NK-92 treated with Interleukin-12 subunit alpha and Interleukin-12 subunit beta, amount 100 ng/mL, for 24 hours (cell line): ENCODE results near the gene UBL3.

ENCODE experiments used
- DNase-seq: peaks from one replicate; lab custom pipeline; 2025; lab: John Stamatoyannopoulos, UW

UBL3 gene

DNA sequence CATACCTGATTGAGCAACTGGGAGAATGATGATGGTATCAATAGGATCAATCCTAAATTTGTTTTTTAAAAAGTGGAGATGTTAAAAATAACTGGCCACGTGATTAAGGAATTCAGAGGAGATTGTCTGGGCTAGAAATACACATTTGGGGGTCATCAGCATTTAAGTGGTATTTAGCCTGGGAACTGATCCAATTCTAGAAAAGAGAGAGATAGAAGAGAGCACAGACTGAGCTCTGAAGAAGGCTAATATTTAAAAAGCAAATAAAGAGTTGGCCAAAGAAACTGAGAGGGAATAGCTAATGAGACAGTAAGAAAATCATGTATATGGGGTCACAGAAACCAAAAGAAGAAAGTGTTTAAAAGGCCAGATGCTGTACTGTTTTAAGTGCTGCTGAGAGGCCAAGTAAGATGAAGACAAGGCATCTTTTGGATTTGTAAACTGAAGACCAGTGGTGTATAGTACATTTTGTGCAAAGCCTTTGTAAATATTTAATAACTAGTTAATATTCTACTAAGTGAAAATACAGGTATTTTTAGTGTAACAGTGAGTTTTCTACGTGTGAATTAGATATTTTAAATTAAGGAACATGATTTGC lies 40.2 kb downstream of the UBL3 start:
- no peak for DNase-seq

DNA sequence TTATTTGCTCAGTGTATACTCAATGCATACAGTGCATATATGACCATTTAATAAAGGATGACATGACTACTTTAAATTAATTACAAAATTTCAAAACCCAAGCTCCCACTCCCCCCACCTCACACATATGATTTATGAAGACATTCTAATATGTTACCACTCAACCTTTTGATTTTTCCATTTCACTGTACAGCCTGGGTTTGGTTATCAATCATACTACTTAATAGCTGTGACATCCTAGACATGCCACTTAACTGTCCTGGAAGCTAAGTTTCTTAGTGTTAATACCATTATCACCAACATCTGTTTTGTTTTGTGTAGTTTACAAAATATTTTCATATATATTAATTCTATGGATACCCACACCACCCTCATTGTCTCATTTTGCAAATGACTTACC lies 42.2 kb downstream of the UBL3 start:
- DNase-seq, result no peak

DNA sequence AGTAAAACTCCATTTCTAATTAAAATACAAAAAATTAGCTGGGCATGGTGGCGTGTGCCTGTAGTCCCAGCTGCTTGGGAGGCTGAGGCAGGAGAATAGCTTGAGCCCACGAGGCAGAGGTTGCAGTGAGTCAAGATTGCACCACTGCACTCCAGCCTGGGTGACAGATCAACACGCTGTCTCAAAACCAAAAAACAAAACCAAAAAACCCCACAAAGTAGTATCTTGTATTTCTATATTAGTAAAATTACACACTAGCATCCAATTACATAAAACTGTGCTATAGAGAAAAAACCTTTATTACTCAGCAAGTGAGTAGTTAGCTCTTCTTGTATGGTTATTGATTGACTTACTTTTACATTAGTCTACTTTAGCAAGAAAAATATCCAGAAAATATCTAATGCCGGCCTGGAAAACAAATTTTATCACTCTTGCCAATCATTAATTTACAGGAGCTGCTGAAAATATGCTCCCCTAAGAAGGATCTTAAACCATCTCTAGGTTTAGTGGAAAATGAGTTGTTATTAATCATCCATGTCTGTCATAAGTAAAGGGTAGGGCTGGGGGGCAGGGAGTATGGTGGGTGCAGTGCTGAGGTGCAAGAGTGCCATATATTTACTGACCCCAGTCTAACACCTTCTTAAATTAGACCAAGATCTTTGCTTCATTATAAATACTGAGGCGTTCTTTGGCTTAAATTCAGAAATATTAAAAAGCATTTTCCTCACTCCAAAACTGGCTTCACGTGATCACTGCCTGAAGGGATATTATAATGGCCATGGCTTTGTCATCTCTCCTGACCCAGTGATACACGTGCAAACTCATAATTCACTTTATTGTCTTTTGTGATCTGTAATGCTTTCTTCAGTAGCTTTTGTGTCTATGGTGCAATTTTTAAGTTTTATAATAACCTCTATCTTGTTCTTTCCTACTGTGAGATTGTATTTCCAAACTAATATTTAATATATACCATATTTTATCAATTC lies 44.1 kb downstream of the UBL3 start:
- no peak for DNase-seq

DNA sequence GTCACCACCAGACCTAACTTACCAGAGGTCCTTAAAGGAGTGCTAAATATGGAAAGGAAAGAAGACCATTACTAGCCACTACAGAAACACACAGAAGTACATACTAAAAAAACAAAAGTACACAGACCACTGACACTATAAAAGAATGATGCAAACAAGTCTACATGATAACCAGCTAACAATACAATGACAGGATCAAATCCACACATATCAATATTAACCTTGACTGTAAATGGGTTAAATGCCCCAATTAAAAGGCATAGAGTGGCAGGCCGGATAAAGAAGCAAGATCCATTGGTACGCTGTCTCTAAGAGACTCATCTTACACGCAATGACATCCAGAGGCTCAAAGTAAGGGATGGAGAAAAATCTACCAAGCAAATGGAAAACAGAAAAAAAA lies 47.2 kb downstream of the UBL3 start:
- DNase-seq, result no peak

DNA sequence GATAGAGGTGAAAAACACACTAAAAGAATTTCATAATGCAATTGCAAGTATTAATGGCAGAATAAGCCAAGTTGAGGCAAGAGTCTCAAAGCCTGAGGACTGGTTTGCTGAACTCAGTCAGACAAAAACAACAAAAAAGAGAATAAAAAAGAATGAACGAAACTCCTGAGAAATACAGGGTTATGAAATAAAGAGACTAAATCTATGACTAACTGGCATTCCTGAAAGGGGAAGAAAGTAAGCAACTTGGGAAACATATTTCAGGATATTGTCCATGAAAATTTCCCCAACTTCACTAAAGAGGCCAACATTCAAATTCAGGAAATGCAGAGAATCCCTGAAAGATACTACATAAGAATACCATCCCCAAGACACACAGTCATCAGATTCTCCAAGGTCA lies 47.8 kb downstream of the UBL3 start:
- DNase-seq, result no peak

DNA sequence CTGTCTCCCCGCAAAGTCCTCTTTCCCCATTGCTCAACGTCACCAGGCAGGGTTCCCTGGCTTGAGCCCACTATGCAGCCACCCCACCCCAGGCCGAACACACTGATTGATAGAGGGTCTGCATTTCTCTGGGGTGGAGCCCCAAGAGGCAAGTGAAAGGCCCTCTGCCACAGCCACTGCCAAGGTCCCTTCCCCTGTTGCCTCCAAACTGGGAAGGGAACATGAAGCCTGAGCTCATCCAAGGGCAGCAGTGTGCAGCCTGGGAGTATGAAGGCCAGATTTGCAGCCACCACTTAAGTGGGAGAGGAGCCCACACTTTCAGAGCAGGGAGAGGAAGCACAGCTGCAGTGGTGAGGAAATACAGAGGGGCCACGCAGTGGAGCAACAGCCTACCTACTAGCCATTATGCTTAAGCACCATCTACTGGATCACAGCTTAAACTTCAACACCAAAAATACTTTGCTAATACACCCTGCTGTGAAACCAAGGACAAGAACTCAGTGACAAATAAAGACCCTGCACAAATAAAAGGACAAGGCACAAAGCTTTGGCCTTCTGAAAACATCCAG lies 48.6 kb downstream of the UBL3 start:
- DNase-seq, result no peak

DNA sequence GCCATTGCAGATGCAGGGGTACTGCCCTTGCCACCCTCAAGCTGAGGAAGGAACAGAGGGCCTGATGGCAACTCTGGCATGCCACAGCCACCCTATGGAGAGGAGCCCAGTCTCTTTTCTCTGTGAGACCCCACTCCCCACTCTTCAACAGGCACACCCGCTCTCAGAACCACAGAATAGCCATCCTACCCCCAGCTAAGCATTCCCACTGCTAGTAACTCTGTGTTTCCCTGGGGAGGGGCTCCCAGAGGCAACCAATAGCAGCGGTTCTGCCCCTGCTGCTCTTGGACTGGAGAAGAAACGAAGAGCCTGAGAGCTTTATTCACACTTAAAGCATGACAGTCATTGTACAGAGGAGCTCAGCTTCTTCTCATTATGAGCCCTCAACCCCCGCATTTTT lies 49.3 kb downstream of the UBL3 start:
- no peak for DNase-seq

DNA sequence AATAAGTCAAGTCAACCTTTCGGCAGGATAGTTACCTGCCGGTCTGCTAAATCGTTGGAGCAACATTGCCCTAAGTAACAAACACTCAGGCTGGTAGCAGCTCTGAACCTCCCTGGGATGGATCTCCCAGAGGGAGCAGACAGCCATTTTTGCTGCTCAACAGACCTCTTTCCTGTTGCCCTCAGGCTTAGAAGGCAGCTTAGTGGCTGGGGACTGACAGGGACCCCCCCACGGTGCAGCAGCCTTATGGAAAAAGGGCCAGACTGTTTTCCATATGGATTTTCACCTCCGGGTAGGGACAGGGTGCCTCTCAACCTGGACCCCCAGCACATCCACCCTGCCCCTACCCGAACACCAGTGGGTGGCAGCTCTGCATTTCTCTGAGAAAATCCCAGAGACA lies 49.7 kb downstream of the UBL3 start:
- DNase-seq, result no peak

DNA sequence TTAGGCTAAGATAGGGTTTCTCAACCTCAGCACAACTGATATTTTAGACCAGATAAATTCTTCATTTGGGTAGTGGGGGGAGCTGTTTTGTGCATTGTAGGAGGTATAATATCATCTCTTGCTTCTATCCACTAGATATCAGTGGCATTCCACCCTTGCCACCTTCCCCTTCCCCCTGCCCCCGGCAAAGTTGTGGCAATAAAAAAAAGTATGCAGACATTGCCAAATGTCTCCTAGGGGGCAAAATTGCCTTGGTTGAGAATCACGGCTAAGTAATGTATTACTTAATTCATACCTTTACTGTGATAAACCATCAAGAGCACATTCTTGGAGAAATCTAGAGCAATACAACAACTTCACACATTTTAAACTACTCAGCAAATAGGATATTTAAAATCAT lies 51.4 kb downstream of the UBL3 start:
- DNase-seq, result no peak

DNA sequence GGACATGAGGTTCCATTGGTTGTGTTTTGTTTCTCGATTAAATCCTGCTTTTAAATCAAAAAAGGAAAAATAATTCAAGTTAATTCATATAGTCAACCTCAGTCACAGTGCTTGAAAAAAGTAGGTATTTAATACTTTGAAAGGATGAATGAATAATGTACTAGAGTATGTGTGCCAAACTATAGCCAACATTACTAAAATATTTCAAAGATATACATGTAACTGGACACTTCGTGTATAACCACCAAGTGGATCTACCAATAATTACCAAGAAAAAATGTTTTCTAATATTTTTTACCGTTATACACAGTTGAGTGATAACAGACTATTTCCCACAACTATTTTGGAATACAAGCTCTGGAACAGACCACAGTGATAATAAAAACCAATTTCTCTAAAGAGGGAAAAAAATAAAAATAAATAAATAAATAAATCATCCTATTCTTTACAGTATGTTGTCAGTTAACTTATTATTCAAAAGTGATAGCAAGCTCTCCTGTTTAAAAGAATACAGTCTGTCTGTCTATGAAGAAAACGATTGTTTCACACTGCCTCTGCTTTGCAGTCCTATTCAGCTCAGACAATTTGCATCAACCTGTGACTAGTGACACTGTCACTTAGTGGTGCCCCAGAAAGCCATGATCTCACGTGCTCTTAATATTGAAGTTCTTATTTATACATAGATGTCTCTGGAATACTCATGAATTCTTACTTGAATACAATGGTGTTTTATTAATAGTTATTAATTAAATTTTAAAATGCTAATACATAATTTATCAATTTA lies 58.2 kb downstream of the UBL3 start:
- no peak for DNase-seq

DNA sequence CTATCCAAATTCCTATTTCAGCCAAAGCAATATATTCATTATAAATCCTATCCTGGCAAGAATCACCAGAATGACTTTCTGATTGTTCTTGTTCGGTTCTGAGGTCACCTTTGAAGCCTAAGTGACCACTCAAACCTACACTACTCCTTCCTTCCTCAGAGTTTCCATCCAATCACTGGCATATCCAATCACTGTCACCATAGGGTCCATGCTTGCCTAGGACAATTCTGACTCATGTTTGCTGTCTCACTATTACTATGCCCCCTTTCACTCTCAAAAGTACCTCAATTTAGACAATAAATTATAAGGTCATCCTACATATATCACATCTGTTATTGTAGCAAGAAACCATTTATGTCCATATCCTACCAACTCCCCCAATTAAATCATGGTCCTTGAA lies 58.9 kb downstream of the UBL3 start:
- no peak for DNase-seq

DNA sequence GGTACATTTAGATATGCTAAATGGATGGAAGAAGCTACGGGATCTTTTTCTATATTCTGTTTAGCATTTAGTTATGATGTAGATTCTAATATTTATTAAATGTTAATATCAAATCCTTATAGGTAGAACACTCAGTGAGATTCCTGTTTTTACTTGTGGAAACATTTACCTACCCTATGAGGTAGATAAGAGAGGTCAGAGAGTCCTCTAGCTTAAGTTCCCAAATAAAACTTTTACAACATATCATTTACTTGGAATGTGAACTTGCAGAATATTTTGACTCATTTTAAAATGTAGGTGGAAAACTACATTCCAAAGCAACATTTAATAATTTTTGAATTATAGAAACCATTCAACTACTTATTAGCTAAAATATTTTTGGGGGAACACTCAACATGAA lies 63.7 kb downstream of the UBL3 start:
- no peak for DNase-seq

DNA sequence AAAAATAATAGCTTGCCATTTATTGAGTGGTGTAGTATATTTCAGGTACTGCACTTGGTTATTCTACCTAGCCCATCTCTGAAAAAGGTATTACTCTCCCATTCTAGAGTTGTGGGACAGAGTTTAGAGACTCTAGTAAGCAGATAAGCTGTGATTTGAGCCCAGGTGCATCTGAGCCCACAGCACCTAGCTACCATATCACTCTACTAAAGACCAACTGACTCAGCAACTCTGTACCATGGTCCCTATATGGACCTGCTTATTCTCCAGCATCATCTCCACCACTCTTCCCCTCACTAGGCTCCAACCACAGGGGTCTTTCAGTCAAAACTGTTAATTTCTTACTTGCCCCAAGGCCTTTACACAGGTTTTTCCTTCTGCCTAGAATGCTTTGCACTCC lies 64.4 kb downstream of the UBL3 start:
- DNase-seq, result no peak

DNA sequence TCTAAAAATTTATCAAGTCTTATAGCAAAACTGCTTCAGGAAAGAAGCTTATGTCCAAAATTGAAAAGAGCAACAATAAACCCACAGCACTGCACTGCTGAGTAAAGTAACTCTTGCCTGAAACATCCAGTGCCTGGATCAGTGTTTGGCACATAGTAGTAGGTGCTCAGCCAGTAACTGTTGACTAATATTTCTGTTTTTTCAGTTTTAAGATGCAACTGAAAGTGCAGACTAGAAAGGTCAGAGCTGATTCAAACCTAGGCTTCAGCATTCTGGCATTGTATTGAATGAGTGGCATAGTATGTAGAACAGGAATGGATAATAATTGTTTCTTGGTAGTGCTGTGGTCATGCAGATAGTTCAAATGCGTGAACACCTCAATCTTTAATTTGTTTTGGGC lies 67.6 kb downstream of the UBL3 start:
- no peak for DNase-seq

DNA sequence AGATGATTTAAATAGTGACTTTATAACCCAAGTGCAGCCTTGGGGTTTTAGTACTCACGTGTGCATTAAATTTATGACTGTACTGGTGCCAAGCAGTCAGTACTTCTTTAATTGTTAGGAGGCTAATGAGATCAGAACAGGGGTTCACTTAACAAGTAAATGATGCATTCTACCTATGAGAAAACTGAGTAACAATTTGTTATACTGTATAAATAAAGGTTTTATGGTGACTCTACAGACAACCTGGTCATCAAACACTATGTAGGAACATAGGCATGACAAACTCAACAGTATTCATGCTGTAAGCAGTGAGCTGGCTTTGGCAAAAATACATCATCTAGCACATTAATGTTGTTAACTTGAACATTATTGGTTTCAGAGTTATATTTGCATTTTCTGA lies 75.6 kb downstream of the UBL3 start:
- DNase-seq, result no peak

DNA sequence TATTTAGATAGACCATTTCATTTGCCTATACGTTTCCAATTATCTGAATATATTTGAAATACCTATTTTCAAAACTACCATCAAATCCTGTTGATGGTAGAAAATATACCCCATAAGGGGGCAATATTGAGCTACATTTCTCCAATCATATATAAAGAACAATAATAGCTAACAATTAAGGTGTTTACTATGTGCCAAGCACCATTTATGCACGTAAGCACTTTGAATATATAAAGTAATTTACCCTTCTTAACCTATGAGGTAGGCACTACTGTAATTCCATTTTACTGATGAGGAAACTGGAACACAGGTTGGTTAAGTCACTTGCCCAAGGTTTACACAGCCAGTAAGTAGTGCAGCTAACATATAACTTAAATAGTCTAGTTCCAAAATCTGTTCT lies 79.2 kb downstream of the UBL3 start:
- no peak for DNase-seq

DNA sequence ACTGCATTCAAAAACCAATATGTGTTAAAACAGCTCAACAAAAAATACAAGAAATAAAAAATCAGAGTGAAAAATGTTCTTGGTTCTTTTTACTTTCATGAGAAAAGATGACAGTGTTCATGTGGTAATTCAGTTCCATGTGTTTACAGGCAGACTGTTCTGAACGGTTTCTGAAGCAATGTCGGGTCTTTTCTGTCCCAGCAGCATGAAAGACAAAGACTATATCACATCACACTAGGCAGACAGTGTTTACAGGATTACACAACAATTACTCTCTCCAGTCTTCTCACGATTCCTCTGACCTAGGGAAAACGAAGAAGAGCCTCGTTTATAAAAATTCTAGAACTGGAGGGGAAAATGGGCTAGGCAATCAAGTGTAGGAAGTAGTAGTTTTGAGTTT lies 83.4 kb downstream of the UBL3 start:
- DNase-seq, result no peak

DNA sequence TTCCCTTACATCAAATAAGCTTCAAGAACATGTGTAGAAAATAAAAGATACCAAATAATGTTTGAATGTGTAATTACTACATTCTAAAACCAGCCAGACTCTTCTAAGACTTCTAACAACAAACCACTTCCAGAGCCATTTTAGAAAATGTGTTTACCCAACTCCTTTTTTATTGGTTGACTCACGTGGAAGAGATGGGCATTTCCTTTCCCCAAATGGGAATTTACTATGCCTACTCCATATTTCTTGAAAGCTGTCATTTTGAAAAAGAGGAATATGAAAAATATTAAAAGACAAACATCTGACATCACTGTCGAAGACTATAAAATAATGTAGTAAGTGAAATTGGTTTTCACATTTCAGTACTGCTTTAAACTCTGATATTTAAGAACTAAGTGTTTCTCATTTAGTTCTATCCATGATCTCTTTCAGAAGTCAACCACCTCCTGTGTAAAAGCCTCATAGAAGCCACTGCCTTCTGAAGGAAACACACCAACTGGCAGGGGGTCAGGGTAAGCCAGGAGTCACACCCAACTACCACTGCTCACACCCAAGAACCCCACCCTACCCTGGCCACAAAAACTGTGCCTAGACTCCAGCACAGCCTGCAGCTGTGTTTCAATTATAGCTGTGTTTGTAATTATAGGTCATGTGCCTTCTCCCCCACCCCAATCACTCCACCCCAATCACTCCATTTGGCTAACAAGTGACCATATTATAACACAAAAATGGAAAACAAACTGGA lies 86.8 kb downstream of the UBL3 start:
- DNase-seq, result no peak

DNA sequence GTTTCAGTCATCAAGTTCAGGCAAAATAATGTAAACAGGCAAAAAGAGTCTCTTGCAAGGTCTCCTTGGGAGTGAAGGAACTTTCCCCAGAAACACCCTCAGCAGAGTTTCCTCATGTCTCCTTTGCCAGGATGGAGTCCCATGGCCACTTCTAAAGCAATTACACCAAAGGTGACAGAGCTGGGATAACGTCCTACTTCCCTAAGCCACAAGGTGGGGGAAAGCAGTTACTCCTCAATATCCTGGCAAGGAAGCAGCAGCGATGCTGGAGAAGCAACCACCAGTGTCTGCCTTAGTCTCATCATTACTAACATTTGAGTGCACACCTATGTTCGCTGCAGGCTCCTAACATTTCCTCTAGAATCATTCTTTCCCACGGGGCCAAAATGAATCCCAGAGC lies 88.6 kb downstream of the UBL3 start:
- DNase-seq, result no peak

DNA sequence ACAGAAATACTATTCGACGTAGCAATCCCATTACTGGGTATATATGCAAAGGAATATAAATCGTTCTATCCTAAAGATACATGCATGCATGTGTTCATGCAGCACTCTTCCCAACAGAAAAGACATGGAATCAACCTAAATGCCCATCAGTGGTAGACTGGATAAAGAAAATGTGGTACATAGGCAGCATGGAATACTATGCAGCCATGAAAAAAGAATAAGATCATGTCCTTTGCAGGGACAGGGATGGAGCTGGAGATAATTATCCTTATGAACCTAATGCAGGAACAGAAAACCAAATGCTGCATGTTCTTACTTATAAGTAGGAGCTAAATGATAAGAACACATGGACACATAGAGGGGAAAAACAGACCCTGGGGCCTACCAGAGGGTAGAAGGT lies 89.3 kb downstream of the UBL3 start:
- no peak for DNase-seq

DNA sequence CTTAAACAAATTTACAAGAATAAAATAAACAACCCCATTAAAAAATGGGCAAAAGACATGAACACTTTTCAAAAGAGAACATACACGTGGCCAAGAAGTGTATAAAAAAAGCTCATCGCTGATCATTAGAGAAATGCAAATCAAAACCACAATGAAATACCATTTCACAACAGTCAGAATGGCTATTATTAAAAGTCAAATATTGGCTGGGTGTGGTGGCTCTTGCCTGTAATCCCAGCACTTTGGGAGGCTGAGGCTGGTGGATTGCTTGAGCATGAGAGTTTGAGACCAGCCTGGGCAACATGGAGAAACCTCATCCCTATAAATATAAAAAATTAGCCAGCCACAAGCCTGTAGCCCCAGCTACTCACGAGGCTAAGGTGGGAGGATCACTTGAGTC lies 89.9 kb downstream of the UBL3 start:
- DNase-seq, result no peak
